Kidney epithelial cell (primary cell): ENCODE results near the gene GTF2A1L. TPM values are rescaled to one million over a fixed set of nuclear protein-coding genes. Genes with fewer than 3 reads are reported as not detected.

Experiments used
- DNase-seq: peaks from one replicate; pipeline ENCODE4 v3.0.0-alpha.2; 2010; ENCODE audit warnings: low read depth
- H3K27me3 ChIP-seq: 2 replicates; pipeline ENCODE4 v1.6.0; 2011; ENCODE audit warnings: low read length; ENCODE audit not compliant: control insufficient read depth, insufficient read depth
- H3K36me3 ChIP-seq: 2 replicates; pipeline ENCODE4 v1.5.1; 2011; ENCODE audit warnings: low read length; ENCODE audit not compliant: control insufficient read depth, insufficient read depth
- H3K4me3 ChIP-seq: 2 replicates; pipeline ENCODE4 v1.5.1; 2011; ENCODE audit warnings: low read depth, mild to moderate bottlenecking, control low read depth, low read length
- CTCF ChIP-seq: IDR thresholded peaks from 2 replicates; pipeline ENCODE4 v1.5.1; 2011; ENCODE audit warnings: mild to moderate bottlenecking, moderate library complexity, low read length, control low read depth, inconsistent platforms; ENCODE audit not compliant: insufficient read depth, poor library complexity, severe bottlenecking
- total RNA-seq: library from RNA; depleted of rRNA; stranded (reverse); fragments of >200 nt; gene quantifications from 2 replicates; pipeline ENCODE4 v1.2.3, GENCODE V29; 2015

The GTF2A1L gene
- total RNA-seq, 1 donor from 2014 or later = 0.67 TPM

- no peaks in the 10 kb centered on the region for H3K36me3 ChIP-seq
- DNase-seq = no peak
- no peak overlapping the region for H3K4me3 ChIP-seq
- no peak for TF ChIP-seq CTCF
- H3K27me3 ChIP-seq = no peaks in the 10 kb centered on the region
These were observed 91.7 kb downstream of the GTF2A1L start for GRCh38 chr2:48709096-48710034.

GRCh38 chr2:48711343-48711742 is 93.7 kb downstream of the GTF2A1L start:
- TF ChIP-seq CTCF = no peak
- H3K36me3 ChIP-seq = no peaks in the 10 kb centered on the region
- no peak overlapping the region for H3K4me3 ChIP-seq
- DNase-seq = no peak
- no peaks in the 10 kb centered on the region for H3K27me3 ChIP-seq

GRCh38 chr2:48712151-48712550 is 94.5 kb downstream of the GTF2A1L start:
- Histone ChIP-seq H3K4me3 (no peak overlapping the region), H3K27me3 (no peaks in the 10 kb centered on the region)
- no peak for TF ChIP-seq CTCF

GRCh38 chr2:48713647-48714046 is 96.0 kb downstream of the GTF2A1L start:
- Histone ChIP-seq H3K36me3 (no peaks in the 10 kb centered on the region), H3K27me3 (no peaks in the 10 kb centered on the region), H3K4me3 (no peak overlapping the region)
- no peak for DNase-seq
- TF ChIP-seq CTCF = no peak

More at GRCh38 chr2:48712151-48712550, 94.5 kb downstream of the GTF2A1L start:
- no peaks in the 10 kb centered on the region for H3K36me3 ChIP-seq
- DNase-seq = no peak

- Histone ChIP-seq H3K27me3 (no peaks in the 10 kb centered on the region), H3K36me3 (no peaks in the 10 kb centered on the region), H3K4me3 (no peak overlapping the region)
- TF ChIP-seq CTCF = no peak
- no peak for DNase-seq
These were observed 96.6 kb downstream of the GTF2A1L start for GRCh38 chr2:48714245-48714644.
